ENCODE data around the gene SRF.

GRCh38 chr6:43173591-43174262, 2.7 kb downstream of the SRF start:
- TF ChIP-seq CTCF (IDR thresholded peaks at IDR 0.05) (no peak), POLR2A (IDR thresholded peaks at IDR 0.05) (no peak)
